ENCODE results near the gene LIN7B. TPM values are rescaled to one million over a fixed set of nuclear protein-coding genes. Genes with fewer than 3 reads are reported as not detected.
A peak's percentile ranks its signal among the peaks of the same experiment; 100 is the strongest.

Gene LIN7B
- total and polyA plus RNA-seq, 2 of the 13 experiments (the other 11 are each of a cell fraction or from before 2014, with no cell fraction given) = 5.3 to 7.6 TPM

DNA sequence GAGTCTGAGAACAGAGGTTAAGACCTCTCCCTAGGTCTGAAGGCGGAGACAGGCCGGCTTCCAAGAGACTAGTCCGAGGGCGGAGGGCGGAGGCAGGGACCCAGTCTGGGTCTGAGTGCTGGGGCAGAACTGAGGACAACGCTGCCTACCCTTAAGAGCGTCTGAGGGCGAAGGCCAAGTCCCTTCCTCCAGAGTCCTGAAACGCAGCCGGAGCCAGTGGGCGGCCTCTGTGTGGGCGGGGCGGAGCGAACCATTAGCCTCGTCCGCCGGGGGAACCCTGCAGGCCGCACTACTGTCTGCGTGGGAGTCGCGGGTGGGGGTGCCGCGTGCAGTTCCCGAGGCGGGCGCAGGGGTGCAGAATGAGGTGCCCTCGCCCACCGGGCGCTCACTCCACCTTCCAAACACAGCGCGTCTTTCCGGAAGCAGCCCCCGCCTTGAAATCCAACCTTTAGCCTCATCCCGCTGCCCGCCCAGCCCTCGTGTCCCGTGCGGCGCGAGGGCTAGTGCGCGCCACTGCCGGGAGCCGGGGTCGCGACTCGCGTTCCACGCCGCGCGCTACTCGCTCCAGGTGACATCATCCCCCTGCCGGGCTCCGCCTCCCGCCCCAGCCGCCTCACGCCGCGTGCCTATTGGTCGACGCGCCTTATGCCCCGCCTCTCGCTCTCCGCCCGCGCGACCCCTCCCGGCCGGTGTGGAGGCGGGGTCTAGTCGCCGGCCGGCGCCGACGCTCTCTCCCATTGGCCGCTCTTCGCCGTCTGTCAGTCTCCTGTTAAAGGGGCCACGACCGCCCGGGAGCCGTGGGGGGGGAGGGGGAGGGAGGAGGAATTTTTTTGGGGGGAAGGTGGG lies 4.6 kb downstream of the LIN7B start, which contains the start of gene C19orf73 (continued):
- TF ChIP-seq MAZ (IDR thresholded peaks at IDR 0.05; ENCODE audit: borderline replicate concordance, low read depth, low read length) = peak; percentile 29
- peak; percentile 77; the same call in 1 of the 2 replicates for TF ChIP-seq MAZ (CRISPR knock-in tag; IDR thresholded peaks at IDR 0.05; ENCODE audit: low read depth)
- TF ChIP-seq, protein P1, sequence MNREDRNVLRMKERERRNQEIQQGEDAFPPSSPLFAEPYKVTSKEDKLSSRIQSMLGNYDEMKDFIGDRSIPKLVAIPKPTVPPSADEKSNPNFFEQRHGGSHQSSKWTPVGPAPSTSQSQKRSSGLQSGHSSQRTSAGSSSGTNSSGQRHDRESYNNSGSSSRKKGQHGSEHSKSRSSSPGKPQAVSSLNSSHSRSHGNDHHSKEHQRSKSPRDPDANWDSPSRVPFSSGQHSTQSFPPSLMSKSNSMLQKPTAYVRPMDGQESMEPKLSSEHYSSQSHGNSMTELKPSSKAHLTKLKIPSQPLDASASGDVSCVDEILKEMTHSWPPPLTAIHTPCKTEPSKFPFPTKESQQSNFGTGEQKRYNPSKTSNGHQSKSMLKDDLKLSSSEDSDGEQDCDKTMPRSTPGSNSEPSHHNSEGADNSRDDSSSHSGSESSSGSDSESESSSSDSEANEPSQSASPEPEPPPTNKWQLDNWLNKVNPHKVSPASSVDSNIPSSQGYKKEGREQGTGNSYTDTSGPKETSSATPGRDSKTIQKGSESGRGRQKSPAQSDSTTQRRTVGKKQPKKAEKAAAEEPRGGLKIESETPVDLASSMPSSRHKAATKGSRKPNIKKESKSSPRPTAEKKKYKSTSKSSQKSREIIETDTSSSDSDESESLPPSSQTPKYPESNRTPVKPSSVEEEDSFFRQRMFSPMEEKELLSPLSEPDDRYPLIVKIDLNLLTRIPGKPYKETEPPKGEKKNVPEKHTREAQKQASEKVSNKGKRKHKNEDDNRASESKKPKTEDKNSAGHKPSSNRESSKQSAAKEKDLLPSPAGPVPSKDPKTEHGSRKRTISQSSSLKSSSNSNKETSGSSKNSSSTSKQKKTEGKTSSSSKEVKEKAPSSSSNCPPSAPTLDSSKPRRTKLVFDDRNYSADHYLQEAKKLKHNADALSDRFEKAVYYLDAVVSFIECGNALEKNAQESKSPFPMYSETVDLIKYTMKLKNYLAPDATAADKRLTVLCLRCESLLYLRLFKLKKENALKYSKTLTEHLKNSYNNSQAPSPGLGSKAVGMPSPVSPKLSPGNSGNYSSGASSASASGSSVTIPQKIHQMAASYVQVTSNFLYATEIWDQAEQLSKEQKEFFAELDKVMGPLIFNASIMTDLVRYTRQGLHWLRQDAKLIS (CRISPR knock-in tag; IDR thresholded peaks at IDR 0.05) = no peak
- no peak for TF ChIP-seq SUZ12 (IDR thresholded peaks at IDR 0.05; ENCODE audit: low read depth, low read length)
- peak; percentile 69; the same call in 1 of the 2 replicates for TF ChIP-seq ZMYM2 (CRISPR knock-in tag; IDR thresholded peaks at IDR 0.05)

All from HepG2 (cell line).